Measurements from ENCODE around the gene EFNA4.

GRCh38 chr1:155081472-155082300 lies 18.1 kb downstream of the EFNA4 start:
- TF ChIP-seq PKNOX1 (IDR thresholded peaks at IDR 0.05) = no peak
- no peak for TF ChIP-seq RFX5 (IDR thresholded peaks at IDR 0.05; ENCODE audit: low read depth, low read length)
- TF ChIP-seq NKRF (IDR thresholded peaks at IDR 0.05; ENCODE audit: borderline replicate concordance) = peak; percentile 36; the same call in 1 of the 2 replicates
- TF ChIP-seq POLR2A (conservative IDR thresholded peaks at IDR 0.05) = no peak

Measured in K562 (cell line).